ENCODE results near the gene C6orf52. TPM values are rescaled to one million over a fixed set of nuclear protein-coding genes. Genes with fewer than 3 reads are reported as not detected.

The C6orf52 gene
- total RNA-seq, 4 donors from 2014 or later = 2.8 TPM; not detected in 3

DNA sequence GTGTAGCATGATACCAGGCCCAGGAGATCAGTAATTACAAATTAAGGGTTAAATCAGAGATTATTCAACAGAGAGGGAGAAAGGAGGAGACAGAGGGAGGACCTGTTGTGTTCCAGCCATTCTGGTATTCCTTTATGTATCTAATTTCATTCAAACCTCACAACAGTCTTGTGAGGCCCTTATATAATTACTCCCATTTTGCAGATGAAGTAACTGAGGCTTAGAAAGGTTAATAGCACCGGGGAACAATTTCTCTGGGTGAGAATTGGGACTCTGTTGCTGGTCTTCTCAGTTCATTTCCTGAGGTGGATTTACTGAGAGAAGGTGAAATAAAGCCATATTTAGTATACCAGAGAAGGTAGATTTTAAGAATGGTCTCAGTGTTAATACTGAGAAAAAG, 66.6 kb downstream of the C6orf52 start:
- Histone ChIP-seq H3K27me3 (no peaks in the 10 kb centered on the region), H3K27ac (no peak overlapping the region), H3K9me3 (no peaks in the 10 kb centered on the region), H3K36me3 (no peaks in the 10 kb centered on the region), H3K4me3 (no peak overlapping the region), H3K4me1 (no peaks in the 10 kb centered on the region)
- DNase-seq (no peak), ATAC-seq (no peak)
- TF ChIP-seq POLR2A (IDR thresholded peaks at IDR 0.05) (no peak), CTCF (IDR thresholded peaks at IDR 0.05 in 4 of 5, conservative IDR thresholded peaks at IDR 0.05 in 1 of 5) (no peak)
- intact Hi-C loops (cut with DNase I; ENCODE audit: low total_unique reads) (no loop called here), in situ Hi-C loops (cut with MboI; ENCODE audit: low sequenced_read_pairs in 4 of 4) (no loop called here)

GRCh38 chr6:10626154-10626741, 68.2 kb downstream of the C6orf52 start:
- Histone ChIP-seq H3K36me3 (no peaks in the 10 kb centered on the region), H3K27me3 (no peaks in the 10 kb centered on the region)
- intact Hi-C loops (cut with DNase I; ENCODE audit: low total_unique reads) = no loop called here

DNA sequence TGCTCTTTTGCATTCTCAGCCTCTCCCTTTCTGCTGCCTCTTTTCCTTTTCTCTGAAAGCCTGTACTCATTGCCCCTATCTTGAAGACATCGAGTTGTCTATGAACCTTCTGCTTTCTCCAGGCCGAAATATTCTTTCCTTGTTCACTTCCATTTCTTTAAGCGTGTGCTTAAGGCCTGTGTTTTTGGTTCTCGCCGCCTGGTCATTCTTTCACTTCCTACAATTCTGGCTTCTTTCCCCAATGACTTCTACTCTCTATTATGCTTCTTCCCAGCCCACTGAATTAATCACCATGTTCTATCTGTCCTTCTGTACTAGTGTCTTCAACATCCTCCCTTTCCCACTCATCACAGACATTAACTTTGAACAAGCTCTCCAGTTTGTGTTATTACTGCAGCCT, 69.6 kb downstream of the C6orf52 start:
- in situ Hi-C loops (cut with MboI; ENCODE audit: low sequenced_read_pairs in 4 of 4) (no loop called here), intact Hi-C loops (cut with DNase I; ENCODE audit: low total_unique reads) (no loop called here)
- DNase-seq (no peak), ATAC-seq (no peak)
- Histone ChIP-seq H3K27ac (no peak overlapping the region), H3K36me3 (no peaks in the 10 kb centered on the region), H3K4me3 (no peak overlapping the region), H3K4me1 (no peaks in the 10 kb centered on the region), H3K9me3 (no peaks in the 10 kb centered on the region), H3K27me3 (no peaks in the 10 kb centered on the region)
- TF ChIP-seq CTCF (IDR thresholded peaks at IDR 0.05 in 4 of 5, conservative IDR thresholded peaks at IDR 0.05 in 1 of 5) (no peak), POLR2A (IDR thresholded peaks at IDR 0.05) (no peak)

More at GRCh38 chr6:10626154-10626741, 68.2 kb downstream of the C6orf52 start:
- Histone ChIP-seq H3K4me1 (no peaks in the 10 kb centered on the region), H3K4me3 (no peak overlapping the region), H3K9me3 (no peaks in the 10 kb centered on the region), H3K27ac (no peak overlapping the region)
- DNase-seq = no peak
- TF ChIP-seq POLR2A (IDR thresholded peaks at IDR 0.05) (no peak), CTCF (IDR thresholded peaks at IDR 0.05 in 4 of 5, conservative IDR thresholded peaks at IDR 0.05 in 1 of 5) (no peak)
- in situ Hi-C loops (cut with MboI; ENCODE audit: low sequenced_read_pairs in 4 of 4) = no loop called here
- no peak for ATAC-seq

GRCh38 chr6:10621847-10622246, 72.6 kb downstream of the C6orf52 start:
- DNase-seq = no peak
- Histone ChIP-seq H3K9me3 (no peaks in the 10 kb centered on the region), H3K27ac (no peak overlapping the region), H3K4me1 (no peaks in the 10 kb centered on the region), H3K27me3 (no peaks in the 10 kb centered on the region), H3K36me3 (no peaks in the 10 kb centered on the region), H3K4me3 (no peak overlapping the region)
- no peak for ATAC-seq
- intact Hi-C loops (cut with DNase I; ENCODE audit: low total_unique reads) = no loop called here
- in situ Hi-C loops (cut with MboI; ENCODE audit: low sequenced_read_pairs in 4 of 4) = no loop called here
- TF ChIP-seq CTCF (IDR thresholded peaks at IDR 0.05 in 4 of 5, conservative IDR thresholded peaks at IDR 0.05 in 1 of 5) (no peak), POLR2A (IDR thresholded peaks at IDR 0.05) (no peak)

Other genes with a start within 250 kb of the C6orf52 start
- 1 to 10 TPM in 2 of 4 donors, under 1 TPM in 2; 0.27 to 1.9 (median 0.81) TPM for gene GCNT2, start 173.3 kb downstream of the C6orf52 start, total RNA-seq
- gene PAK1IP1, start 356 bp upstream of the C6orf52 start, total RNA-seq = 10 to 100 TPM in 3 of 4 donors, 1 to 10 TPM in 1; 5.5 to 18.8 (median 14.2) TPM
- 100 to 1,000 TPM in 3 of 4 donors, 10 to 100 TPM in 1; 93.2 to 130 (median 117) TPM for gene TMEM14C, start 28.5 kb upstream of the C6orf52 start, total RNA-seq
- 10 to 100 TPM; 68.3 to 93.8 (median 79.4) TPM for gene TMEM14B, start 53.2 kb upstream of the C6orf52 start, total RNA-seq
- gene MAK, start 143.9 kb upstream of the C6orf52 start, total RNA-seq = not detected
- gene GCM2, start 187.4 kb upstream of the C6orf52 start, total RNA-seq = not detected
- under 1 TPM in 3 of 4 donors, not detected in 1; 0.07 to 0.82 (median 0.29) TPM for gene SYCP2L, start 192.4 kb upstream of the C6orf52 start, total RNA-seq